Heart right ventricle (tissue), 16 donors: Measurements from ENCODE around the gene OXCT1. TPM values are rescaled to one million over a fixed set of nuclear protein-coding genes. Genes with fewer than 3 reads are reported as not detected.

Experiments used
- ATAC-seq, 8 donors: fragments of 200-7000 bp; cut with Tn5 transposase; one replicate each; pipeline ENCODE4 v1.9.1; 2020; ENCODE audit warnings: mild to moderate bottlenecking in 8 of 8, moderate library complexity in 8 of 8, moderate number of reproducible peaks in 1 of 8
- DNase-seq, 2 donors: peaks; one replicate each; pipeline ENCODE4 v3.0.0-alpha.2; 2020
- H3K27ac ChIP-seq, 10 donors: fragments of 200-600 bp; sonication (generic) in 2 of 10; one replicate each; pipeline versions ENCODE4 v1.5.0 to v1.8.0; 2020 to 2022; ENCODE audit warnings: mild to moderate bottlenecking in 3 of 10
- H3K27me3 ChIP-seq, 7 donors: fragments of 200-600 bp; one replicate each; pipeline ENCODE4 v1.8.0; 2021 to 2022; ENCODE audit warnings: mild to moderate bottlenecking in 2 of 7
- H3K36me3 ChIP-seq, 9 donors: fragments of 200-600 bp; sonication (generic) in 1 of 9; one replicate each; pipeline versions ENCODE4 v1.5.0 to v1.8.0; 2020 to 2022; ENCODE audit warnings: mild to moderate bottlenecking in 2 of 9
- H3K4me1 ChIP-seq, 9 donors: fragments of 200-600 bp; sonication (generic) in 1 of 9; one replicate each; pipeline versions ENCODE4 v1.5.0 to v1.8.0; 2020 to 2022; ENCODE audit warnings: mild to moderate bottlenecking in 4 of 9
- H3K4me3 ChIP-seq, 10 donors: fragments of 200-600 bp; sonication (generic) in 2 of 10; one replicate each; pipeline versions ENCODE4 v1.5.0 to v1.8.0; 2020 to 2022; ENCODE audit warnings: mild to moderate bottlenecking in 7 of 10, moderate library complexity in 2 of 10
- H3K9me3 ChIP-seq, 11 donors: fragments of 200-600 bp in 10 of 11; sonication (generic) in 2 of 11; one replicate each; pipeline versions ENCODE4 v1.5.0 to v1.8.0; 2013 to 2022; ENCODE audit warnings: mild to moderate bottlenecking in 2 of 11, control low read depth in 1 of 11, moderate library complexity in 1 of 11
- WGBS, 2 donors: extraction: QIAGEN DNeasy Blood & Tissue Kit; methylation state at CpG; one replicate each; pipeline ENCODE4 v1.1.7; 2013; ENCODE audit warnings: inconsistent platforms in 1 of 2; 5-methylcytosine and 5-hydroxymethylcytosine counted together
- intact Hi-C, 10 donors: fragments of 100-400 bp; cut with DNase I; formaldehyde crosslinking; loops; one replicate each; pipeline versions ENCODE4 v1.11.1 to v1.14.2; 2022
- polyA plus RNA-seq, 2 donors: library from polyadenylated mRNA; stranded (reverse); fragments of 200-250 nt; gene quantifications; one replicate each; pipeline ENCODE4 v1.2.3, GENCODE V29; 2013
- total RNA-seq, 10 donors: library from RNA; stranded (reverse); fragmentation: NEBNext Ultra II Directional in 3 of 10; extraction: Animal tissue kit (Norgen Biotek cat#: 25700) in 3 of 10; gene quantifications; one replicate each; pipeline versions ENCODE4 v1.2.1 to v1.2.4, GENCODE V29; 2021 to 2023
- TF ChIP-seq, protein P1 (sequence below), 9 donors: fragments of 200-600 bp; sonication (generic) in 2 of 9; IDR thresholded peaks; one replicate each; pipeline versions ENCODE4 v1.5.0 to v1.8.0; 2021 to 2022; ENCODE audit warnings: antibody characterized with exemption in 9 of 9, mild to moderate bottlenecking in 5 of 9, moderate library complexity in 1 of 9
- donor health status: Arrhythmogenic right ventricular cardiomyopathy.
- donor health status: ischemic (EF 13 %, LVEDD 7.1; RV severe dilation, severe dysfunction).
- donor health status: healthy with polysubstance abuse.
- donor health status: DM: no; HTN: yes; CAD: no.
- donor health status: DM: no; HTN: no; CAD: no.
- donor health status: ischemic (EF 25% LVEDD 6.9; RV normal size, moderate dysfunction).
- donor health status: ischemic (EF 25% LVEDD 5.7; RV mildly dilated, moderate dysfunction).
- donor health status: healthy.
- donor health status: DM: yes; HTN: yes; CAD: no.
- donor health status: Ischemic cardiomyopathy.
- donor health status: ischemic (EF 35%, LVEDD 5.7; RV mildly dilated, moderate dysfunction).
- donor health status: nonischemic (EF 11% LVEDD 7.7; RV severe dilation, severe dysfunction).
- donor health status: DM: yes; HTN: yes; CAD: no.
- donor health status: PGD.
- donor health status: ischemic (EF 29% LVEDD 5.4; RV normal size, mild dysfunction).
- donor health status: nonischemic (EF 23%, LVEDD 6.1; RV moderate dilation, normal function).

The OXCT1 gene
- total and polyA plus RNA-seq, 12 donors, result 22.2 to 340 (median 234) TPM

- no peaks in the 10 kb centered on the region for H3K36me3 ChIP-seq
- DNase-seq, result no peak
- TF ChIP-seq, protein P1, sequence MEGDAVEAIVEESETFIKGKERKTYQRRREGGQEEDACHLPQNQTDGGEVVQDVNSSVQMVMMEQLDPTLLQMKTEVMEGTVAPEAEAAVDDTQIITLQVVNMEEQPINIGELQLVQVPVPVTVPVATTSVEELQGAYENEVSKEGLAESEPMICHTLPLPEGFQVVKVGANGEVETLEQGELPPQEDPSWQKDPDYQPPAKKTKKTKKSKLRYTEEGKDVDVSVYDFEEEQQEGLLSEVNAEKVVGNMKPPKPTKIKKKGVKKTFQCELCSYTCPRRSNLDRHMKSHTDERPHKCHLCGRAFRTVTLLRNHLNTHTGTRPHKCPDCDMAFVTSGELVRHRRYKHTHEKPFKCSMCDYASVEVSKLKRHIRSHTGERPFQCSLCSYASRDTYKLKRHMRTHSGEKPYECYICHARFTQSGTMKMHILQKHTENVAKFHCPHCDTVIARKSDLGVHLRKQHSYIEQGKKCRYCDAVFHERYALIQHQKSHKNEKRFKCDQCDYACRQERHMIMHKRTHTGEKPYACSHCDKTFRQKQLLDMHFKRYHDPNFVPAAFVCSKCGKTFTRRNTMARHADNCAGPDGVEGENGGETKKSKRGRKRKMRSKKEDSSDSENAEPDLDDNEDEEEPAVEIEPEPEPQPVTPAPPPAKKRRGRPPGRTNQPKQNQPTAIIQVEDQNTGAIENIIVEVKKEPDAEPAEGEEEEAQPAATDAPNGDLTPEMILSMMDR (IDR thresholded peaks at IDR 0.05), result no peak
- H3K4me1 ChIP-seq, result peaks cover 0 to 22% (median 15%) of the 10 kb centered on the region in 9 donors
- H3K4me3 ChIP-seq, result no peak overlapping the region
- no peaks in the 10 kb centered on the region for H3K9me3 ChIP-seq
- ATAC-seq, result no peak
- H3K27ac ChIP-seq, result no peak overlapping the region
- intact Hi-C loops, result loop anchor here in 2 of 10 donors (5.0 kb wide), 1 partner anchor 33 kb away; no protein-coding TSS in a partner anchor
- H3K27me3 ChIP-seq, result no peaks in the 10 kb centered on the region
Measured at GRCh38 chr5:41874512-41875060, 4.4 kb upstream of the OXCT1 start.

DNA sequence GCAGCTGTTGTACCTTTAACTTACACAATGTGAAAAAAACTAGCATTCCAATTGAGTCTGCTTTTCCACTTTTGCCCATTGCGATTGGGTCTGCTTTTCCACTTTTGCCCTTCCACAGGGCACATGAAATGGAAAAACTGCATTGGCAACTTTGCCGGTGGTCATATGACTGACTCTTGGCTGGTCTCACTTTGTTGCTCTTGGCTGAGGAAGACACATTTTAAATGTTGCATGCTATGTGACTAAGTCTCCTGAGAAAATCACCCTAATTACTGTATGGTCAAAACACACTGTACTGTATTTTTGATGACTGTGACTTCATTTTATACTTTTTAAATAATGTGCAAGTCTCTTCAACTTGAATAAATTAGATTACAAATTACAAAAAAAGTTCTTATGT, 1.6 kb upstream of the OXCT1 start:
- no peaks in the 10 kb centered on the region for H3K9me3 ChIP-seq
- ATAC-seq, result peak in 3 of 8 donors; percentile 18 to 31 (median 28)
- no peak overlapping the region for H3K4me3 ChIP-seq
- peak overlapping the region in 7 of 10 donors; percentile 31 to 95 (median 94) for H3K27ac ChIP-seq
- no peaks in the 10 kb centered on the region for H3K27me3 ChIP-seq
- intact Hi-C loops, result loop anchor here in 4 of 10 donors (2.0 to 5.0 kb wide), 3 partner anchors 31 to 53 kb away; partner anchors contain the start of gene FBXO4 (in 1 of the 4)
- no peaks in the 10 kb centered on the region for H3K36me3 ChIP-seq
- DNase-seq, result peak in 1 of 2 donors; percentile 60
- H3K4me1 ChIP-seq, result peaks cover 0 to 32% (median 23%) of the 10 kb centered on the region in 9 donors
- 19 to 37% methylated on average over 2 of the region's 2 CpGs for WGBS, 2 donors
- TF ChIP-seq, protein P1 (IDR thresholded peaks at IDR 0.05), result no peak

DNA sequence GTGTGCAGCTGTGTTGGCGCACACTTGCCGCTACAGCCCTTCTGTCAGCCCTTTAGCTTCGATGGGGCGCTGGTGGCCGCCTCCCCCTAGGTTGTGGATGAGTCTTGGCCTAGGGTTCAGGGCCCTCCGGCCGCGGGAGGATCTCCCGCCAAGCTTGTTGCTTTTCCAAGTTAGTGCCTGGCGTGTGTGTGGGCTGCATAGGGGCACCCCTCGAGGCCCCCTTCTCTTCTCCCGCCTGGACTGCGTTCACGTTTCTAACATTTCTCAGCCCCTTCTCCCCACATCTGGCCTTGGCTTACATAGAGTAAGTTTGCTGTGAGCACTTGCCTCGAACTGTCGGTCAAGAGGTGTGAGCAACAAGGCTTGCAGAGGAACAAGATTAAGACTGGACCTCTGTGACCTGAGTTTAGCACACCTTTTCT, 413 bp upstream of the OXCT1 start:
- TF ChIP-seq, protein P1 (IDR thresholded peaks at IDR 0.05), result no peak
- ATAC-seq, result peak in 1 of 8 donors; percentile 7
- WGBS, 2 donors, result 7 to 9% methylated on average over 16 of the region's 16 CpGs
- Histone ChIP-seq H3K36me3 (peaks cover 0 to 6% (median 0%) of the 10 kb centered on the region in 9 donors), H3K4me3 (peak overlapping the region; percentile 48 to 85 (median 77)), H3K4me1 (peaks cover 0 to 33% (median 23%) of the 10 kb centered on the region in 9 donors), H3K27ac (peak overlapping the region; percentile 79 to 95 (median 92)), H3K27me3 (no peaks in the 10 kb centered on the region), H3K9me3 (no peaks in the 10 kb centered on the region)
- intact Hi-C loops, result loop anchor here in 4 of 10 donors (2.0 to 5.0 kb wide), 3 partner anchors 32 to 54 kb away; partner anchors contain the start of gene FBXO4 (in 1 of the 4)
- DNase-seq, result peak in 1 of 2 donors; percentile 6

DNA sequence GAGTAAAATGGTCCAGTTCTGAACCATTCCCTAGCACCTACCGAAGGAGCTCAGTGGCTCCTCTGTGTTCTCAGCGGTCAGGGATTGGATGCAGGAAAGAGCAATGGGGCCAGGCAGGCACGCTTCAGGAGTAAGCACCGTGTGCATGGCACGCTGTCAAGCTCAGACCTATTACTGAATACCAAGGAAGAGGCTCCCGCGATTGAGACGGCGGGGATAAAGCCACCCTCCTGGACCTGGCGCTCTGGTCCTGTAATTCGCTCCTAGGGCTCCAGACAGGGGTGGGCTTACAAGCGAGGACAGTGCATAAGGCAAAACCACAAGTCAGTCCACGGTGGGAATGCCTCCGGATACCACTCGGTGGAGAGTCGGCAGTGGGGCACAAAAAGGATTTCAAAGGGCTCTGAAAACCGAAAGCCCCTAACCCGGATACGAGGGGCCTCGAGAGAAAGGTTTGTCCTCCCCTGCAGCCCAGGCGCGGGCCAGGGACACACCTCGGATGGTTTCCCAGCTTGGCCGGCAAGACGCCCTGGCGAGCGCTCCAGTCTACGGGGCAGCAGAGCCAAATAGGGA, 988 bp downstream of the OXCT1 start:
- ATAC-seq (peak in 7 of 8 donors; percentile 23 to 91 (median 89)), DNase-seq (peak; percentile 73 to 83)
- Histone ChIP-seq H3K4me3 (peak overlapping the region; percentile 48 to 85 (median 77)), H3K9me3 (no peaks in the 10 kb centered on the region), H3K27ac (peak overlapping the region; percentile 79 to 95 (median 92)), H3K36me3 (peaks cover 0 to 6% (median 0%) of the 10 kb centered on the region in 9 donors), H3K27me3 (no peaks in the 10 kb centered on the region), H3K4me1 (peaks cover 0 to 44% (median 23%) of the 10 kb centered on the region in 9 donors)
- intact Hi-C loops, result loop anchor here in 5 of 10 donors (1.0 to 10.0 kb wide), 5 partner anchors 33 to 1016 kb away; partner anchors contain the start of gene RIMOC1 (in 3 of the 5)
- WGBS, 2 donors, result 7 to 8% methylated on average over 28 of the region's 28 CpGs
- TF ChIP-seq, protein P1 (IDR thresholded peaks at IDR 0.05), result no peak
